NCI-H2107 treated with DMSO at 0.1 percent for 48 hours (cell line): ENCODE data around the gene CYLD.
A peak's percentile ranks its signal among the peaks of the same experiment; 100 is the strongest.

Experiments
- DNase-seq: peaks from one replicate; lab custom pipeline; 2025; ENCODE audit not compliant: unreplicated experiment; lab: John Stamatoyannopoulos, UW

The CYLD gene

DNA sequence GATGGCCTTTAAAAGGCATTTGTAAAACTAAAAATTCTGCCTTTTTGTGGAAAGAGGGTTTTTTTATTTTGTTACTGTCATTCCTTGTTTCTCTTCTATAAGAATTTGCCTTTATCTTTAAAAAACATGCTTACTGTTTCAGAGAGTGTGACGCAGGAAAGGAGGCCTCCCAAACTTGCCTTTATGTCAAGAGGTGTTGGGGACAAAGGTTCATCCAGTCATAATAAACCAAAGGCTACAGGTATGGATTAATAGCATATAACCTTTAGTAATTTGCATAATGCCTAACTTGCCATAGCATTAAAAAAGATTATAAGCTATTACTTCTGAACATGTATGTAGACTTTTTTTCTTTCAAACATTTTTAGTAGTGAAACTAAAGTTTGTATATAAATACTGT is 34.2 kb downstream of the CYLD start:
- DNase-seq, result no peak

DNA sequence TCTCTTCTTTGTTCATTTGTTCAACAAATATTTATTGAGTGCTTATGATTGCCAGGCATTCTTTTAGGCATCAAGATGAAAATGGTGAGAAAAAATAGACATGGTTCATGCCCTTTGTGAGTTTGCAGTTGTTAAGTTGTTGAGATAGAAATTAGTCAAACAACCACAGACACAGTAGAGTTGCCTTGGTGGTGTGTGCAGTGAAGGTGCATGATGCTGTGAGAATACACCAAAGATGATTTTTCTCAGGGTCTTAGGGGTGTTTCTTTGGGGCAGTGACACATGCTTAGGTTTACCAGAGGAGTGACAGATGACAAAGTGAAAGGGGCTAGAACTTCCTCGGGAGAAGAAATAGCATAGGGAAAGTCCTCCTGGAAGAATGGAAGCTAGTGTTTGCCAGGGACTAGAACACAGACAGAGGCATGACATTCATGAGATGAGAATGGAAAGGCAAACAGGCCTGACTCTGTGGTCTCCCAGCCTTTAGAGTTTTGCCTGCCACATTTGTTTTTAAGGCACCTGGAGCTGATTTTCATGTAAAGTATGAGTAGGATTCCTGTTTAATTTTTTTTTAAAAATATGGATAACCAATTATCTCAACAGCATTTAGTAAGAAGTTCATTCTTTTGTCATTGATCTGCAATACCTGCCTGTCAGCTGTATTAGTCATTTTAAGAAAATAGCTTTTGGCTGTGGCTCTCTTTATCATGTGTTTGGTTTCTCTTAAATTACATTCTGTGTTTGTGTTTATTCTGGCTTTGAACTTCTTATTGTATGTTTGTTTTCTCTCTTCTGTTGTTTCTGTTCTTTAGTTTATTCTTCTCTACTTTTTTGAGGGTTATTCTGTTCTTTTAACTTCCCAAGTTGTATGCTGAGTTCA is 36.6 kb downstream of the CYLD start:
- no peak for DNase-seq

DNA sequence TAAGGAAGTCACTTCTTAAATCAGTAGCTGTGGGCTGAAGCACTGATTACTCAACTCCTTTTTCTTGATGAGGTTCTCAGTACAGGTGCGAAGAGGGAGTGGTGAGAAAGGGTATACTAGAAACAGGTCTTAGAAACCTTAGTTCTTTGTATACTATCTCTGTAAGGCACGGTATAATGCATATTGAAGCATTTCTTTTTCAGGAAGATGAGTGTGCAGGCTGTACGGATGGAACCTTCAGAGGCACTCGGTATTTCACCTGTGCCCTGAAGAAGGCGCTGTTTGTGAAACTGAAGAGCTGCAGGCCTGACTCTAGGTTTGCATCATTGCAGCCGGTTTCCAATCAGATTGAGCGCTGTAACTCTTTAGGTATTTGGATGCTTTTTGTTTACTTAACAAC is 39.2 kb downstream of the CYLD start:
- no peak for DNase-seq

DNA sequence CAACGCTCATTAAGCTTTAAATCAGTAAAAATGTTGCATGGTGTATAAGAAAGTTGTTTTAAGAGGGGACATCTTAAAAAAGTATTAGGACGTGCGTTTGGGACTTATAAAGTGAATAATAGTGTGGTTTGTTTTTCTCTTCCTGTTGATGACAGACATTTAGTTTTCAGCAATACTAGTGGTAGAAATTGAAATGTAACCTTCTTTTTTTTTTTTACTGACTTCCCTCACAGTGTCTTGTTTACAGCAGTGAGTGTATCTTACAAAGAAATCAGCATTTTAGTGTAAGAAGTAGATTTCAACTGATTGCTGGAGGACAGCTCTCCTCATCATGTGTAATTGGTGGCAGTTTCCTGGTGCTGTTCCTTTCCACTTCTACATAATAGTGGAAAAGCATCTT is 39.6 kb downstream of the CYLD start:
- no peak for DNase-seq

DNA sequence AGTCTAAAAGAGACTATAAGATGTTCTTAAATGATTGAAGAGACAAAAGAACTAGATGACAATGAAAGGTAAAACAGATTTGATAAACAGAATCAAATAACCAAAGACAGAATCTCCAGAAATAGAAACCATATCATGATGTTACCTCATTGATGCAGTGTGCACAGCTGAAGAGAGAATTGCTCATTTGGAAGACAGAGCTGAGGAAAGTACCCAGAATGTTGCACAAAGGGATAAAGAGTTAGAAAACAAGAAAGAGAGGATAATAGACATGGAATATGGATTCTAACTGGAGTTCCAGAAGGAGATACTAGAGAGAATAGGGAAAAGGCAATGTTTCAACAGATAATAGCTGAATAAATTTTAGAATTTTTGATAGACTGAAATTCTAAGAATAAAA is 47.9 kb downstream of the CYLD start:
- no peak for DNase-seq

DNA sequence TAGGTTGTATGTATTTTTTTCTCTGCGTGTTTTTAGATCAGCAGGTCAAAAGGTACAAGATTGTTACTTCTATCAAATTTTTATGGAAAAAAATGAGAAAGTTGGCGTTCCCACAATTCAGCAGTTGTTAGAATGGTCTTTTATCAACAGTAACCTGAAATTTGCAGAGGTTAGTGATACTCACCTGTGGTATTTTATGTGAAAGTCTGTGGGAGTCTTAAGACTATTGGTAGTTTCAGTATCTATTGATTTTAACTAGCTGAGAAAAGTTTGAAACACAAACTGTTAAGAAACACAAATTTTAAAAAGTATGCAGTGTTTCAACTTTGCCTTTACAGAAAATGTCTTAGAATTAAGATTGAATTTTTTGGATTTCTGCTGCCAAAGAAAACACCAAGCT is 49.6 kb downstream of the CYLD start:
- no peak for DNase-seq

DNA sequence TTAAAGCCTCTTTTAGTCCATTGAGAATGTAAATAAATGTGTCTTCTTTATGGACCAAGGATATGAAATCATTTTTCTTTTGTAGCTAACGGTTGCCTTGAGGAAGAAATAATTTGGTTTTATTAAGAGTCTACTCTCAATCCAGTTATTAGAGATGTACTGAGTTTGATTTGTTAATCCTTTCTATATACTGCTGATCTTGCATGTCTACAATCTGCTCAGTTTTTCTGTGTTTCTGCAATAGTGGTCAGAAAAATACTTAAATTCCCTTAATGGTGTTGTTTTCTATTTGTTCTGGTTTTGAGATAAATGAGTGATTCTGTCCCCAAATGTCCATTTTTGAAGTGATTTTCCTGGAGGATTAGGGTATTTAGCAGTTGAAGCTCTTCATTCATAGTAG is 54.9 kb downstream of the CYLD start:
- DNase-seq, result no peak

DNA sequence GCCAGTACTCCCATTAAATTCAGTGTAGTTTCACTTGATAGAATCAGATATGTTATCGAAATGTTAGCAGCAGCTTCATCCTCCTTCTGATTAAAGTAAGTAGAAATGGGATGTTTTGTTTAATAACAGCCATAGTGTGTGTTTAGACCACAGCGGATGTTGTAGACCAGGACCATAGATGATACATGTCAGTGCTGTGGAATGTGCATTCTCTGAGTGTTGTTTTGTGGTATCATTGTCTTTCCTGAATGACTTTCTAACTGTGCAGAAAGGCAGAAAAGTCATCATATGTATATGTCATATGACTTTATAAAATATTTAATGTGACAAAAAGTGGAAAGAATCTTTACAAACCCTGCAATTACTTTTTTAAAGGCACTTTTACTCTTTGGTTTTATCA is 55.6 kb downstream of the CYLD start:
- no peak for DNase-seq

DNA sequence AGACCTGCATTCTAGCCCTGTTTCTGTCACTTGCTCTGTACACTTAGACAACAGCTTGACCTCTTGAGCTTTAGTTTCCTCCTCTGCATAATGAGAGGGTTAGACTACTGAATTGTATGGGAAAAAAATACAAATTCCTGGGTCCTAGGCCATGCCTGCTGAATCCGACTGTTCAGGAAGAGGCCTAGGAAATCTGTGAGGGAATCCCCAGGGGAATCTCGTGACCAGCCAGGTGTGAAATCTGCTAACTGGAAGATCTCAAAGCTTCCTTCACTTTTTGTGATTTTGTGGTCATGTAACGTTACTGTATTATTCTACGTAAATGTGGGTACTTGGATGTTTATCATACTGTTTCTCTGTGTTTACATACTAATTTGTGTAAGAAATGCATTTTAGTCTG is 58.2 kb downstream of the CYLD start:
- no peak for DNase-seq

DNA sequence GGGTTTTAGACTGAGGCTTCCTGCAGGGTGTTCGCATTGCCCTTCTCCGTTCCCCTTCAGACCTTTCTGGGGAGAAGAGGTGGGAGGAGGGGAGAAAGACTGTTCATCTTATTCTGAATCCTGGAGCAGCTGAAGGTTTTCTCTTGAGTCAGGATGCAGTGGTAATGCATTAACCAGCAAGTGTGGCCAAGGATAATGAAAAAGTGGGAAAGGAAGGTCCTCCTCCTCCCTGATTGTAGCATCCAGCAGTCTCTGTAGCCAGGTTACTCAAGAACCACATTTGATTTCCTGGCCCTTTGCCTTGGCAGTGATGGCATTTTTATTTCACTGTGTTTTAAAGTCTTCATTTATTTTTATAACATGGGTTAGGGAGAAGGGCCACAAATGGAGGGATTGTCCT is 59.1 kb downstream of the CYLD start:
- no peak for DNase-seq

DNA sequence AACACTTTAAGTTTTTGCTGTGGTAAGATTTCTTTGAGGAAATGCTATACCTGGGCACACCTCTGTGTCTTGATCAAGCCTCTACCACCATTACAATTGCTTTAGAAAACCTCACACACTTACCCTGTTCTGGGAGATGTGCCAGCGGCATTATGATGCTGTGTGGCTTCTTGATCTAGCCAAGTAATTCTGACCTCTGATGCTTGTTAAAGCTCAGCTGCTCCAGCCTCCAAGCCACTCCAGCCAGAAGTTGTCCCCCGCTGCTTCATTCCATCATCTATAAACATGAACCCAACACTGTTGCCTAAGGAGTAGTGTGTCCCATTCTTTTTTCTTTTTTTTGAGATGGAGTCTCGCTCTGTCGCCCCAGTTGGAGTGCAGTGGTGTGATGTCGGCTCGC is 60.1 kb downstream of the CYLD start:
- no peak for DNase-seq

DNA sequence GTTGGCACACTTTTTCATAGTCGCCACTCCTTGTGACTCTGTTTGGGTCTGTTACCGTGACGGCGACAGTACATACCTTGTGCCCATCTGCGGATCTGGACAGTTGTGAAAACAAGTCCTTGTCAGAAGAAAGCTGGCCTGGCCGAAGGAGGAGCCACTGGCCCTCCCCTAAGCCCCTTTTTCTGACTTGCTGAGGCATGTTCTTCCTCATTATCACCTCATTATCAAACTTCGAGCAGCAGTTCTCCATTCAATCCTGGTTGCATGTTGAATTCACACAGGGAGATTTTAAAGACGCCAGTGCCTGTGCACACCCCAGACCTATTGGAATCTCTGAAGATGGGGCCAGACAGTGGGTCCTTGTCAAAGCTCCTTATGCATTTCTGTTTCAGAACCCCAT is 61.1 kb downstream of the CYLD start:
- DNase-seq, result no peak

DNA sequence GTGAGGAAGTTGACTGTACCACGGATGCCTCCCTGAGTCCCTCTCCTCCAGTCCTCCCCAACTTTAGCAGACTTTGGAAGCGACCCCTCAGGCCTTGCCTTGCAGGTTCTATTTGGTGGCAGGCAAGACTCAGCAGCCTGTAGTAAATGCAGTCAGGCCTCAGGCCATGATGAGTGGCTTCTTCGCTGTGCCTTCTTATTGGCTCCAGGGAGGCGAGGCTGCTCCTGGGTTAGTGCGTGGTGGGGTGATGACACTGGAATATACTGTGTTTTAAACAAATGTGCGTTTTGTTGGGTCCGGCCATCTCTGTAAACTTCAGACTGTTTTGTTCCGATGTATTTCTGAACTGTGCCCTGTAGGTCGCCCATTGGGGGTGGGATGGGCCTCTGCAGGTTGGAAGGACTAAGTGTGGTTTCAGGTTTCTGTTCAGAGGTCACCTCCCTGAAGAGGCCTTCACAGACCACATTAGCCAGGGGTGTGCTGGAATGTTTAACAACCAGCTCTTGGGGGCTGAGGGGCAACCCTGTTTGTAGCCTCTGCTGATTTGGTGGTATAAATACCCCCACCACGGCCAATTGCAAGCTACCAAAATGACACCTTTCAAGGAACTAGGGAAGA is 62.5 kb downstream of the CYLD start:
- DNase-seq, result no peak

DNA sequence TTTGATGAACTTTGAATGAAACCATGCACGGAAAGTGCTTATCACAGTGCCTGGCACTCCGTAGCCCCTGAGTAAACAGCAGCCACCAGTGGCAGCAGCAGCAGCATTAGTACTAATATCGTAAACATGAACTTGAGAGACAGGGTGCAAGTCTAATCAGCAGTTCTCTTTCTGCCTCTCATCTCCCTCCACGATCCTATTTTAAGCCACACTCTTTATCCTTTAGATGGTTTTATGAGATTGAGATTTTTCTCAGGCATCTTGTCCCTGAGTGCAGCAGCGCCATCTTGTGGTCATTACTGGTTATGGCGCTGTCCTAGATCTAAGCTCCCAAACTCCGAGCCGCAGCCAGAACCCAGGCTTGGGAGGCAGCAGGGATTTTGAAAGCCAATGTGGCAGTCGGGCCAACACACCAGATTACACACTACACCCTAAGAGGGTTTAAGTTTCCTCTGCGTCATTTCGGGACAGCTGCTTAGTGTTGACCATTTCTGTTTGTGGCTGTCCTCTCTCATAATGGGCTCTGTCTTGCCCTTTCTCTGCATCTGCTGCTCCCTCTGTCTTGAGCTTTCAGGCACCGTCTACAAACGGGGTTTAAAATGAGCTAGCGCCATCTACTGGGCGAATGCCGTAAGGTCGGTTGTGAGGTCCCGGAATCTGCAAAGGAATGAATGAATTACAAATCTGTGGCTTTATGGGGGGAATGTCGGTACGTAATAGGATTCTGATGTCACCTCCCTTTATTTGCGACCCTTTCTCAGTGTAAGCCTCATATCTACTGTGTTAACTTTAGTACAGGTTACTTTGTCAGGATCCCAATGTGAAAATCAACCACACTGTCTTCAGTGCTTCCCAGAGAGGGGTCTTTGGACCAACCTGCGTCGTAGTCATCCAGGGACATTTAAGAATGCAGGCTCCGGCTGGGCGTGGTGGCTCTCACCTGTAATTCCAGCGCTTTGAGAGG is 64.5 kb downstream of the CYLD start:
- DNase-seq, result peak; percentile 96

DNA sequence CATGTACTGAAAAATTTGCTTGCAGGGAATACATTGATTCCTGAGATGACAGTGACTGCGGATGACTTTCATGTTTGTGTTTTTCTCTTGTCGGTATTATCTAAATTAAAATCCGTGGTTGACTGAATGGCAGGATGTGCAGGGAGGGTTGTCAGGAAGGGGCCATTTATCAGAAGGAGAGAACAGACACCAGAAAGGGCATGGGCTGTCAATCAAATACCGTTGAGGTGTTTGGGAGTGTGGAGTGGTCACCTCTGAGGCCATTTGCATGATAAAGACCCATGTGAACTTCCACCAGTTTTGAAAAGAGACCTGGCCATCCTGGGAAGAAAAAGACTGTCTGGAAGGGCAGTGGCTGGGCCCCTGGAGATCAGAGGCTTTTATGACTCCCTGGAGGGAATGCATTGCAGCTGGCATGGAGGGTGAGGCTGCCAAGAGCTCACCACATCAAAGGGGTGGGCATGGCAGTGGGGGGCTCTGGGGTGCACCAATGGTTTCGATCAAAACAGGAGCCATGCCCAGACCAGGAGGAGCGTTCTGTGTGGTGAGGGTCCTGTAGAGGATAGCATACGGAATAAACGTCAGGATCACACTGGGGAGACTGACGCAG is 67.1 kb downstream of the CYLD start:
- no peak for DNase-seq

DNA sequence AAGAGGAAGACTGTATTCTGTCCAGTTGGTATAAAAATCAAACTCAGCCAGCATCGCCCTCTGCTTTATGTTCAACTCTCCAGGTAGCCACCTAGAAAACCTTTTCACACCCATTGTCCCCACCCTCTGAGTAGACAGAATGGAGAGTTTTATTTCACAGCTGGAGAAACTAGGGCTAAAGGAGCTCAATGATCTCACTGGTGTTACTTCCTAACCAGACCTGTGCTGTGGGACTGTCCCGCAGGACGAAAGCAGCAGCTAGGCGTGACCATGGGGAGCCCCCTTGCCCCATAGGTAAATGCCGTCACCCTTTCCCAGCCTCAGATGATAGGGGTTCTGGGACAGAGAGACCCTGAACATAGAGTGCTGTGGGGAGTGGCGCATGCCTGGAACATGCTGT is 67.7 kb downstream of the CYLD start:
- DNase-seq, result no peak

DNA sequence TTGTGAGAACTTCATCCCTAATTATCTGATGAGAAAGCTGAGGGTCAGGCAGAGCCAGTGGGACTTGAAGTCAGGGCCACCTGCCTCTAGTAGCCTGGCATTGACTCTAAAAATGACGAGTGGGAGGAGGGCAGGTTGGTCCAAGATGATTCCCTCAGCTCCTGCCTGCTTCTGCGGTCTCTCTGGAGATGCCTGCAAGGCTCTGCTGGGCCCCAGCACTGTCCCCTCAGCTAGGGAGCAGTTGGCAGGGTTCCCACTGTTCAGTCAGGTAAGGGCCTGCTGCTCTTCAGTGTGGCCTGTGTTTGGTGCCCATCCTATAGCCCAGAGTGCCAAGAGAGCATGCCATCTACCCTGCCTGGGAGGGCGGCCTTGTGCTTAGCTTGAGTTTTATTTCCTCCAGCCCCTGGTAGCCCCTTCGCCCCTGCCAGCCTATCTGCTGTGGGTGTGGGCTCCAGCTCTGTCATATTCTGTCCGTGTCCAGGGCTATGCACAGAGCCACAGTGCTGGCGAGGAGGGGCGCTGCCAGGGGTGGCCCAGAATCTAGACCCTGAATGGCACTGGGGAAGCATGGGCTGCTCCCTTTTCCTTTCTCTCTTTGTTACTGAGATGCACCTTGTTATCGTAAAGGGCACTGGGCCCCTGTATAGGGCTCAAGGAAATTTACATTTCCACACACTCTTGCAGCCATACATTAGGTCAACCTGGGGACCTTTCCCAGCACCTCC is 68.5 kb downstream of the CYLD start:
- DNase-seq, result no peak

DNA sequence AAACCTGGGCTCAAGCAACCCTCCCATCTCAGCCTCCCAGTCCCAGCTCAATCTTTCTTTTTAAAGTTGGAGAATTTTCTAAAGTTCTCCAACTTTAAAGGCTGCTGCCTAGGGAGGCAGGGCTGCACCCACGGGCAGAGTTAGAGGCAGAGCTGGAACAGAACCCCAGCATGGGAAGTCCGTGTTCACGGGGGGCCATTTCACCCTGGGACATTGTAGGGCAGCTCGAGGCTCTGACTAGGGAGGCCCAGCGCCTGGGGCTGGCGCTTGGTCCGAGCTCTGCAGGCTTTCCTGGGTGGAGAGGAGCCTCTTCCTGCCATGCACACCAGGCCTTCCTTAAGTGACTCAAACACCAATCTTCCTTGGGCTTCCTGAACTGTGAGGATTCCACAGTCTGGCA is 70.2 kb downstream of the CYLD start:
- no peak for DNase-seq

DNA sequence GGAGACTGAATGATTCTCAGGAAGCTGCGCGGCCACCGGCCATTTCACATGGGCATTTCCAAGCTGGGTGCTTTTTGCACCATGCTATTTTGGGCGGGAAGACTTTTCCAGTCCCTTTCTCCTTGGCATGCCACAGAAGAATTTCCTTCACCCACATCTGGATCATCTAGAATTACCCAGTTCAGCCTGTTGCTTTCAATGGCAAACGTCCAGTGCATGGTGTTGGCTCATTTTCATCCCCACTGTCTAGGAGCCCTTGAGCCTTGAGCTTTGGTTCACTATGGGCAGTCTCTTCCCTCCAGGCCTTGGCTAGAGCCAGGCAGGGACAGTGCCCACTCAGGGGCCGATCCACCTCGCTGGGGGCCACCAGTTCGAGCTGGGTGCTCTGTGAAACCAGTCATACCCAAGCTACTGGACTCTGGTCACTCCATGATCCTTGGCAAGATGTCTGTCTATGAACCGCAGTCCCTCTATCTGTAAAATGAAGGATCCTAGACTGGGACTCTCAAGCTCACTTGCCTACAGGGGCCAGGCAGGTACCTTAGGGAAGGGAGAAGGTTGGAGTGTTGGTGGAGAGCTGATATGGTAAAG is 71.1 kb downstream of the CYLD start:
- no peak for DNase-seq

DNA sequence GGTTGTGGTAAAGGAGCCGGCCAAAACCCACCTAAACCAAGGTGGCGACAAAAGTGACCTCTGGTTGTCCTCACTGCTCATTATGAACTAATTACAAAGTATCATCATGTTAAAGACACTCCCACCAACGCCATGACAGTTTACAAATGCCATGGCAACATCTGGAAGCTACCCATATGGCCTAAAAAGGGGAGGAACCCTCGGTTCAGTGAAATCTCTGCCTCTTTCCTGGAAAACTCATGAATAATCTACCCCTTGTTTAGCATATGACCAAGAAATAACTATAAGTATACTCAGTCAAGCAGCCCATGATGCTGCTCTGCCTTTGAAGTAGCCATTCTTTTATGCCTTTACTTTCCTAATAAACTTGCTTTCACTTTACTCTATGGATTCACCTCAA is 72.2 kb downstream of the CYLD start:
- DNase-seq, result no peak
